ENCODE measurements around the gene IL12B.
"Not testable (repeated sequence)": the region's sequence is repeated elsewhere in the genome, so short reads cannot be mapped to it uniquely, and the experiment has no call there.

Gene IL12B

DNA sequence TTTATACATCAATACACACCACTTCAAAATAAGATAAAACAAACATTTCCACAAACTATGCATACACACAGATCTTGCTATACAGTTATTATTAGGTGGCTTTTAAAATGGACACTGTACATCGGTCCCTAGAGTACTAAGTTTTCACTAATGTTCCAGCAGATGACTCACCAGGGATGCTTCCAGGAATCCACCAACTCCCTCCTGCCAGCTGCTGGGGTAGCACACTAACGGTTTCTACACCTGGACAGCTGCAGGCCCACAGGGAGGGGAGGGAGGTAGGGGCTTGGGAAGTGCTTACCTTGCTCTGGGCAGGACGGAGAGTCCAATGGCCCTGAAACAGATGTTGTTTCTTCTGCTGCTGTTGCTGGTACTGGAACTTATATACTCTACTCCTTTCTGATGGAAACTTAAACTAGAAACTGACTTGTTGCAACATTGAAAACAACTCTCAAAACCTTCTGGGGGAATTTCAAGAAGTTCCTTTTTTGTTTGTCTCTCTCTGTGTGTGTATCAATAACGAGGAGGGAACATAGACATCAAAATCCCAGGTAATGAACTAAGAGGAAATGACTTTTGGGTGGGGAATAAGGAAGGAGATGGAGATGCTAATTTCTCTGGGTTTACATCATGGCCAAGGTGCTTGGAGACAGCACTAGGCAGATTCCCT lies at the start of gene IL12B:
Gene IL12B, minus strand, starts transcription at position 357 of the 670 bp plus-strand sequence. CDS start 3,705 bp downstream, outside the sequence.
- no peak for DNase-seq

DNA sequence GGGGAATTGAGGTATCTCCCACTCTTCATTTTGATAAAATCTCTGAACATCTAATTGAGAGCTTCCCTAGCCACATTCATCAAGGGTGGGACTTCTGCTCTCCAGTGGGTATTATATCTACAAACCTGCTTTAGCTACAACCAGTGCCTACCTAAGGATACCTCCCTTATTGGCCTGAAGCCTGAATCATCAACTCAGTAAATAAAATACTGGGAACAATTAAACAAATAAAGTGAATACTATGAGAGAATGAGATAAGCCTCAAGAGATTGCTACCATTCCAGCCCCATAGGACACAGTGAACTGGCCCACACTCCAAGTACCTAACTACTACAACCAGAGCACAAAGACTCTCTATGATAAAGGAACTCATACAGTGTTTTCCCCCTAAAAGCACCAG lies 47.4 kb upstream of the IL12B start:
- DNase-seq = no peak

DNA sequence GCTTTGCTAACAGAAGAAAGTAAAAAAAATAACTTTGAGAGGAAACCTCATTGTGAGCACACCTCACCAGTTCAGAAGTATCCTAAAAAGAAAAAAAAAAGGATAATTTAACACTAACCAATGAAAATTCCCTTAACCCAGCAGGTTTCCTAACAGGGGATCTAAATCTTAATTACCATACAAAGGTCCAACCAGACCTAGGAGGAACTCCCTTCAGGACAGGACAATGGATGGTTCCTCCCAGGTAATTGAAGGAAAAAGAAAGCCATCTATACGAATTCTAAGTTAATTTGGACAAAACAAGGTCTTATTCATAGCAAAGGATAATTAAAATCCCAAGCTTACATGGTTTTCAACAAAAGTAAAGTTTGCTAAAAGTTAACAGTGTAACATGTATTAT lies 37.6 kb upstream of the IL12B start:
- not testable (repeated sequence) for DNase-seq

DNA sequence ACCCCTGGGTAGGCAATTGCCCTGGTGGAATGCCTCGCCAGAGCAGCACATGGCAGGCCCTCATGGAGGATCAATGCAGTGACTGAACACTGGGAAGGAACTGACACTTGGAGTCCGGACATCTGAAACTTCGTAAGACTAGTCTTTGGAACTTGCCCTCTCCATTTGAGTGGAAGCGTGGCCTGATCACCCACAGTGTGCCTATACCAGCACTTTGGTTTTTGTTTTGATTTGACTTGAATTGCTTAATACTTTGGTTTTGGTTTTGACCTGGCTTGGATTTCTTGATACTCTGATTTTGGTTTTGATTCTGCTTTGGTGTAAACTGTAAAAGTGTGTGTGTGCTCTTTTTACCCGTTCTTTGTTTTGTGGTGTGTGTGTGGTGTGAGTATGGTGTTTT lies 36.5 kb upstream of the IL12B start:
- not testable (repeated sequence) for DNase-seq

DNA sequence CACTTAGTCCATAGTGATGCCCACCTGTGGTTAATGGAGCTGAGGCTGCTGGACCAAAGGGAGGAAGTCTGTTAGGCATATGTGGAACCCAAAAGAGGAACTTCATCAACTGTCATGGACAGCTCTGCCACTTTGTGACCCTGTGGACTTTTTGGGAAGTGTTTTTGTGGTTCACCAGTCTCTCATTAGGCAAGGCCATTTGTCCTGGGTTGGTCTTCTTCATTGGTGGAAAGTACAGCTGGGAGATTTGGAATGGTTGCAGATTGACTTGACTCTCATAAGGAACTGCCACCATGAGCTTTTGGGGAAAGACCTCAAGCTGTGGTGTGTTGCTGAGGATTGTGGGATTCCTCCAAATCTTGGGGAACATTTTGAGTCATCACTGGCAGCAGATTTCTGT lies 31.9 kb upstream of the IL12B start:
- no peak for DNase-seq

DNA sequence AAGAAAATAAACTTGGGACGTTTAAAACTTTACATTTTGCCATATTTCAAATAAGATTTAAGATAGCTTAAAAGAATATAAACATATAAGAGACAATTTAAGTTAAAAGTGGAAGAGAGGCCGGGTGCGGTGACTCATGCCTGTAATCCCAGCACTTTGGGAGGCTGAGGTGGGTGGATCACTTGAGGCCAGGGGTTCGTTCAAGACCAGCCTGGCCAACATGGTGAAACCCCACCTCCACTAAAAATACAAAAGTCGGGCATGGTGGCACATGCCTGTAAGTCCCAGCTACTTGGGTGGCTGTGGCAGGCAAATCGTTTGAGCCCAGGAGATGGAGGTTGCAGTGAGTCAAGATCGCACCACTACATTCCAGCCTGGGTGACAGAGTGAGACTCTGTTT lies 29.6 kb upstream of the IL12B start:
- DNase-seq = not testable (repeated sequence)

DNA sequence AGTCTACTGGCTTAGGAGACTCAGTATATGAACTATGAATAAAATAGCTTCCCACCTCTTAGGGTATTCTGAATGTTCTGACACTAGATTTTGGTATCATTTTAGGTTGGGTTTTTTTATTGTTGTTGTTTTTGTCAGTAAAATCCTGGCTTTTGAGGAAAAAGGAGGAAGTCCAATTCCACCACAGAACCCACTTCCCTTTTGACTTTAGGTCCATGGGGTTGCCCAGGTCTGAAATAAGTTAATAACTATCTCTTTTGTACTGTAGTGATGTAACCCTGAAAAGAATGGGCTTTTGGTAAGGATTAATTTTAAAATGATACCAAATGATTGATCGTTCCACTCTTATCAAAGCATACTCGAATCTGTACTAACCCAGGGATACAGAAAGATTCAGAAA lies 29.1 kb upstream of the IL12B start:
- no peak for DNase-seq

DNA sequence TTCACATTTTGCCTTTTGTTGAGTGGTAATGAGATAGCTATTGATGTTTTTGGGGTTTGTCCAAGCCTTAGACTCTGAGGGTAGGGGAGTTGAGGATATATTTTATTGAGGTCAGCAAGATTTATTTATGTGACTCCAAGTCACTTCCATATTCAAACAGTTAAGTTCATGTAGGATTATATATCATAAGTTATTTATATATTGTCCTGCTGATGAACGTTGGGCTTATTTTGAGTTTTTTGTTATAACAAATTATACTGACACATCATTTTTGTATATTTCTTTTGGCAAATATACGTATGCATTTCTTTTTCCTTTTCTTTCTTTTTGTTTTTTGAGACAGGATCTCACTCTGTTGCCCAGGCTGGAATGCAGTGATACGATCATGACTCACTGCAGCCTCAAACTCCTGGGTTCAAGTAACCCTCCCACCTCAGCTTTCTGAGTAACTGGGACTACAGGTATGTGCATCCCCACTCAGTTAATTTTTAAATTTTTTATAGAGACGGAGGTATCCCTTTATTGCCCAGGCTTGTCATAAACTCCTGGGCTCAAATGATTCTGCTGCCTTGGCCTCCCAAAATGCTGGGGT lies 23.5 kb upstream of the IL12B start:
- DNase-seq = no peak

DNA sequence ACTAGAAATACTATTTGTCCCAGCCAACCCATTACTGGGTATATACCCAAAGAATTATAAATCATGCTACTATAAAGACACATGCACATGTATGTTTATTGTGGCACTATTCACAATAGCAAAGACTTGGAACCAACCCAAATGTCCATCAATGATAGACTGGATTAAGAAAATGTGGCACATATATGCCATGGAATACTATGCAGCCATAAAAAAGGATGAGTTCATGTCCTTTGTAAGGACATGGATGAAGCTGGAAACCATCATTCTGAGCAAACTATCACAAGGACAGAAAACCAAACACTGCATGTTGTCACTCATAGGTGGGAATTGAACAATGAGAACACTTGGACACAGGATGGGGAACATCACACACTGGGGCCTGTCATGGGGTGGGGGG lies 20.4 kb upstream of the IL12B start:
- not testable (repeated sequence) for DNase-seq

DNA sequence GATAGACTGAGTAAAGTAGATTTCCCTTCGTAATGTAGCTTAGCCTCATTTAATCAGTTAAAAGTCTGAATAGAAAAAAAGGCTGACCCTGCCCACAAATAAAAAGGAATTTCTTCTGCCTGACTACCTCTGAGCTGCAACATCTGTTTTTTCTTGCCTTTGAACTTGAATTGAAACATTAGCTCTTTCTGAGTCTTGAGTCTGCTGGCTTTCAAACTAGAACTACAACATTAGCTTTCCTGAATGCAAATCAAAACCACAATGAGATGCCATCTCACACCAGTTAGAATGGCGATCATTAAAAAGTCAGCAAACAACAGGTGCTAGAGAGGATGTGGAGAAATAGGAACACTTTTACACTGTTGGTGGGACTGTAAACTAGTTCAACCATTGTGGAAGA lies 19.9 kb upstream of the IL12B start:
- DNase-seq = not testable (repeated sequence)

DNA sequence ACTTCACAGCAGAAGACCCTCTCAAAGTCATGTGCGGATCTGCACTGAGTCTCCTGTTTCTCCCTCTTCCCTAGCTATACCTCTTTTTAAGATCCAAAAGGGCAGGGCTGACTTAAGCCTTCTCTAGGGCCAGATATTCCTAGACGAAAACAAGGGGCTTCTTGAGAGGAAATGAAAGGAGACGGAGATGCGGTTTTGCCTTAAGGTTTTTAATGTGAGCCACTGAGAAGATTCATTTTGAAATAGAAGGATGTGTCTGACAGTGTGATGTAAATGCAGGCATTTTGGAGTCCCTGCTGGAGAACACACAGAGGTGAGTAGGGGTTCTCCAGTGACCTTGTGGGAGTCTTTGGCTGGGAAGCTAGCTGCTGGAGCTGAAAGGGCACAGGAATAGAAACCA lies 15.6 kb upstream of the IL12B start:
- no peak for DNase-seq

DNA sequence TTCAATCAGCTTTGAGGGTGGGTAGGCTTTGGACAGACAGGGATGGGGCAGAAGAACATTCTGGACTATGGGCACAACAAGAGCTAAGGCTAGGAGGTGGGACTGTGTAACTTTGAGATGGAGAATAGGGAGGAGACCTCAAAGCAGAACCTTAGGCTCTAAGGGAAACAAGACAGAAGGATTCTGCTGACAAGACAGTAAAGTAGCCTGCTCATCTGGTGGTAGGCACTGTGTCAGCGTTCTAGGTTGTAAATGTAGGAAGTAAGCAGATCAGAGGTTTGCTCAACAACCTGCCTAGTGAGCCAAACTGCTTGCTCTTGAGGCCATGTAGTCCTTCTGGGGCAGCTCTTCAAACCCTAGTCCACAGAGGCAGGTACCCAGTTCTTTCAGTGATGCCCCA lies 15.0 kb upstream of the IL12B start:
- DNase-seq = no peak

DNA sequence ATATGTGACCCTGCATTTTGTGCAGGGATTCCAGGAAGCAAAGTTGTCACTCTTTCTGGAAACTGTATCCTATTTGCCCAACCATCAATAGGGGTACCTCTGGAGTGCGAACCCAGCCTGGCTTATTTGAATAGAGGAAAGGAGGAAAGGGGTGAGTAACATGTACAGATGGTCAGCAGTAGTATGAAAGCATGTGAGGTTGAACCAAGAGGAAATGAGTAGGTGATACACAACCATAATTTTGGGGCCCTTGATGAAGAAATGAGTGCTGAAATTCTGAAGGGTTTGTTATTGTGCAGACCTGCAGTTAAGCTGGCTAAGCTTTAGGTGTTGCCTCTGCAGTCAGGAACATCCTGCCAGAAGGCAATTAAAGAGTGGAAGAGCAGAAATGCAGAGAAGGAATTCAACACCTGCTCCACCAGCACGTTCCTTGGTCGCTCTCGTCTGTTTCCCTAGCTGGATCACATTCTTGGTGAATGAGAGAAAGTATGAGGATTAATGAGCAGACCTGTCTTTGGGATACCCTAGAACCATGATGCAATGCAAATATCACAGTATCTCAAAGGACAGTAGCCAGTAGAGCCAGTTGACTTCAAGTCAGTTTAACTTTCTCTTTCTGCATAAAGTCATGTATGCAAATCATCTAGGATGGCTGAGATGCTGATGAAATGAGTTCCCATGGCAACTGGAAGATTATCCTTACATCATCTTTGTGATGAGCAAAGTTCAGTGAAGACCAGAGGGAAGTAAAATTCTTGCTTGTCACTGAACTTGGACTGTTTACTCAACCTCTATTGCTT lies 13.2 kb upstream of the IL12B start:
- no peak for DNase-seq

DNA sequence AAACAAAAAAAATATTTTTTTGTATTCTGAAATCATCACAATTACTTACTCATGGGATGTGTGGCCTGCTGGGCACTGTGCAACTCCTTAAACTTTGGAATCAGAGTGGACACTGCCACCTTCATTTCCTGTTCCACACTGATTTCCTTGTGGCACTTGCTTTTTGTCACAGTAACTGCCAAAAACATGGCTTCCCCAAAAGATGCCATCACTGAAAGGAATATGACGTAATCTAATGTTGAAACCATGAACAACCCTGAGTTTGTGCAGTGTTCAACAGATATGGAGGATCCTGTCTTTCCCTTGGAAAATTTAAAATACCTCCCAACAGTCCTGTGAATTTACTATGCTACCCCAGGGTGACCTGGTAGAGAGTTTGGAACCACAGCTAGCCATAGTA lies 12.6 kb upstream of the IL12B start:
- no peak for DNase-seq

DNA sequence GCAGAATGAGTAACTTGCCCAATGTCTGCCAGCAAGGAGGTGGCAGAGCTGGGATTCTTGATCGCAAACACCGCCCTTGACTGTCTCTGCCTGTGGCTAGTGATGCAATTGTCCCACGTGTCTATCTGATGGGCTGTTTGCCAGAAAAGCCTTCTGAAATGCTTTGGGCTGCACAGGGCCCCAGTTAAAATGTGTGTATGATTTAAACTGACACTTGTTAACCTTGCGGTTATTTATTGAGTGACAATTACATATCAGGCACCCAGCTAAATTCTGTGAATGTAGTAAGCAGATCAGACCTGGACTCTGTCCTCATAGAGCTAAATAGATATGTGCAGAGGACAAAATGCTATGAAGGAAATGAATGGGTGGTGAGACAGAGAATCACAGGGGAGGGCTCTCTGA lies 11.6 kb upstream of the IL12B start:
- DNase-seq = no peak

DNA sequence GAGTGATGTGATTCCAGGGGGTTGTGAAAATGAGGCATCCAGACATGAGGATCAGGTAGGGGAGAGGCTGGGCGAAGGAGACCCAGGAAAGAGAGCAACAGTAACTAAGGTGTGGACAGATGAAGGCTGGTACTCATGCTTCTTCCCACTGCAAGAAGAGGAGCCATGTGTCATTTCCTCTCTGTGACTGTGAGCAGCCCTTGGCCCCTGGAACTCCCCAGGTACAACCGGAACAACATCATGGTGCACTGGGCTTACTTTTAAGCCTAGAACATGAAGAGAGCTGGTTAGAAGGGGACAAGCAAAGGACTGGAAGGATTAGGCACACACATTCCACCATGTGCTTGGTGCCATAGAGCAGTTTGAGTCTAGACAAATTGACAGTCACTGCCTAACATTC lies 10.9 kb upstream of the IL12B start:
- no peak for DNase-seq

DNA sequence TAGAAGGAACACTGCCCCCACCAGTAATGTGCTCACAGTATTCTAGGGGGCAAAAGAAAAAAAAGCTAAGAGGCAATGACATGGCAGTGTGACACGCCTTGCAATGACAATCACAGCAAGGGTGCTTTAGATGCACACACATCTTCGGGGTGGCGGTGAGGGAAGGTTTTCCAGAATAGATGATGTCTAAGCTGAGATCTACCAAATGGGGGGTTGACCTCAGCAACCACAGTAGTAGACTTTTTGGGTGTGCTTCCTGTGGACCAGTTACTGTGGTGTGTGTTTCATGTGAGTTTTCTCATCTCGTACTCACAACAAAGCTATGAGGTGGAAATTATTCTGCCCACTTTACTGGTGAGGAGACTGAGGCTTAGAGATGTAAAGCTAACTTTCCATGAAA lies 10.2 kb upstream of the IL12B start:
- no peak for DNase-seq

DNA sequence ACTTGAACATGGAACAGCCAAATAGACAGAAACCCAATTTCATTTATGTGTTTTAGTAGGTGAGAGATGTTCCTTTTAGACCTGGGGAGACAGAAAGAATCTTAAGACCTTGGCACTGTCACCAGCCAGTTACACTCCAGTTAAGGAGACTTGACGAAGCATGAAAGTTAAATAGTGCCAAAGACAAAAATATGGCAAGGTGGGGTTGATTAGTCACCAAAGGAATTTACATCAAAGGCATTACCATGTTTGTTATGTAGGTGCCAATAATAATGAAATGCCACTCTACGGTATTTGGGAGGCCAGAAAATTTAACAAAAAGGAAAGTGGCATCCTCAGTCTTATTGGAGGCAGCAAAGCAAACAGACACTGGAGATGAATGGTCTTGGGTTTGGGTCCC lies 9.2 kb upstream of the IL12B start:
- no peak for DNase-seq

DNA sequence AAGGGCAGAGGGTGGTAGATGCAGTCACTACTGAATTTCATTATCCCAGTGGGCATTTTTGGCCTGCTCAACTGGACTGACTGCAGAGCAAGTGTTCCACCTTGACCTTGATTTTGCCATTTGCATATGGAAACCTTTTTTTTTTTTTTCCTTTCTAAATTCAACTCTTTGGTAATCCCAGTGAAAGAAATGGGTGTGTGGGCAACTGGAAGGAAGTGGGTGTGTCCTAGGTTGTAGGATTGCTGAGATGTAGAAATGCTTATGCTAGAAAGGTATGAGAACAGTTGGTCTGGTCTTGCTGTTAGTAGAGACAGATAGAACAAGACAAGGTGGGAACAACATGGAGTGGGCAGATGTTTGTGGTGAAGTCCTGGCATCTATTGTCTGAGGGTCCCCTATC lies 7.8 kb upstream of the IL12B start:
- DNase-seq = no peak

DNA sequence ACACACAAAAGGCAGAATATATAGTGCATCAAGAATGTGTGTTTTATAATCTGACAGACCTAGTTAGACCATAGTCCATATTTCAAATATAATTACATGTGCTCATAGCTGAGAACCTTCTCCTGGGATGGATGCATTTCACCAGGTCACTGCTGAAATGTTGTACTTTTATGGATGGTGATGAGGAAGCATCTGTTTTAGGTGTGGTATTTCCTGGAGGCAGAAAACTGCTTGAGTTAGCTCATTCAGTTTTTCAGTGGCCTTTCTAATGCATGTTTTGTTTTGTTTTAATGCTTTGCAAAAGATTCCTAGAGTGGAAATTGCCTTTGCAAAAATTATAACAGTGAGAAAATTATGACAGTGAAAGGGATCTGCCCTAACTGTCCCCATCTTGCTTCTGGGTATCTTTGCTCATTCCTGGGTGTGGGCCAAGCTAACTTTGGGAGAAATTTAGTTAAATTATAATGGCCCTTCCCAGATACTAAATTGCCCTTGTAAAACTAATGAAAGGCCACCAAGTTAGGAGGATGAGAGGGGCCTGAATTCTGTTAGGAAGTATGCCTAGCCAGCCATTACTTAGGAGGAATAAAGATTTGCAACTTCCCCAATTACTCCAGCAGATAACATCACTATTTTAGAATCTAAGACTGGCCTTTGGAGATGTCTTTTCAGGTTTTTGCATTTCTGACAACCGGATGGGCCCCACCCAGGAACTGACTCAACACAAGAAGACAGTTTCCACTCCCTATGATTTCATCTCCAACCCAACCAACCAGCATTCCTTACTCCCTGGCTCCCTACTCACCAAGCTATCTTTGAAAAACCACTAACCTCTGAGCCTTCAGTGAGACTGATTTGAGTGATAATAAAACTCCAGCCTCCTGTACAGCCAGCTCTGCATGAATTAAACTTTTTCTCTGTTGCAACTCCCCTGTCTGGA lies 7.0 kb upstream of the IL12B start:
- peak in 1 of 4 experiments; percentile 4 for DNase-seq

DNA sequence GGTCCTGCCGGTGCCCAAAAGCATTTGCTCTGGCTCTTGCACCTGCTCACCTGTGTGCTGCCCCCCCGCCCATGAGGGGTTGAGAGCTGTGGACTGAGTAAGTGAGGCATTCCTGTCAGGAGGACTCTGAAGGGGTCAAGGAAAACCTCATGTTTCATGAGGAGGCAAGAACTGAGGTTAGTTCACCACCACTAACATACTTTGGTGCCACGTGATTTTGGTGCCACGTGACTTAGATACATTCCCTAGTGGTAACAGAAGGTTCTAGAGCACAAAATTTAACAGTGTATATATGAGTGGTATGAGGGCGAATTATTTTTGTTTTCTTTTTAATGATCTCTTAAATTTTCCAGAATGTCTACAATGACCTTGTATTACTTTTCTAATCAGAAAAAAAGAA lies 6.3 kb upstream of the IL12B start:
- DNase-seq = no peak

DNA sequence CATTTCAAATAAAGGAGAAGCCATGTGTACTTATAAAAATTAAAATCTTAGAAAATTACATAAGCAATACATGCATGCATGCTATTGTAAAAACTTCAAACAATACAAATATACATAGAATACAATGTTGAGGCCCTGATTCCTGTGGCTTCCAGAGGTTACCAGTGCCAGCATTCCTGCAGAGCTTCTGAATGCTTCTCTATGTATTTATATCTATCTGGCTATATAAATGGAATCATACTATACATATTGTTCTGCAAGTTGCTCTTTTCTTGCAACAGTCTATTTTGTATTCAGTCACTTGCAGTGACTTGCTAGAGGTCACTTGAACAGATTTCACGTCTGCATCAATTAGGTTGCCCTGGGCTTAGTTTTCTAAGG lies 3.2 kb upstream of the IL12B start:
- no peak for DNase-seq
